GM18505 (cell line): ENCODE results near the gene TEKT2.

ENCODE experiments used
- ATAC-seq: cut with Tn5 transposase; IDR thresholded peaks from one replicate; pipeline ENCODE4 v1.9.1; 2021; ENCODE audit not compliant: unreplicated experiment
- POLR2A ChIP-seq: IDR thresholded peaks from 4 replicates; pipeline ENCODE4 v1.6.1; 2011; ENCODE audit warnings: borderline replicate concordance; ENCODE audit not compliant: insufficient read depth, insufficient read length; ENCODE audit errors: extremely low read depth

Gene TEKT2

DNA sequence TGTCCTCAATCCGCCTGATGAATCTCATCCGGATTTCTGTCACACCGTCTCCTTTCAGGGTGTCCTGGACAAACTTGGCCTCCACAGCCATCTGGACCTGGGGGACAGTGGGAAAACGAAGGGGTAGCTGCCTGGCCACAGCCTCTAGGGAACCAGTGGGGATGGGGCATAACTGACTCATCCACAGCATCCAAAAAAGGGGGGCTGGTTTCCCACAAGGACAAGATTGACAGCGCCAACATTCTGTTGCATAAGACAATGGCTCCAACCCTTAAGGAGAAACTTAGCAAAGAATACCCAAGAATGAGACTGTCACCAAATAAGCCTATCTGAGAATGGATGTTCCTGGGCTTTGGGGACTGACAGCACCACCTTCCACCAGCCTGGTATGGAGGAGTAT, 53.3 kb downstream of the TEKT2 start:
- TF ChIP-seq POLR2A: no peak
- no peak for ATAC-seq

DNA sequence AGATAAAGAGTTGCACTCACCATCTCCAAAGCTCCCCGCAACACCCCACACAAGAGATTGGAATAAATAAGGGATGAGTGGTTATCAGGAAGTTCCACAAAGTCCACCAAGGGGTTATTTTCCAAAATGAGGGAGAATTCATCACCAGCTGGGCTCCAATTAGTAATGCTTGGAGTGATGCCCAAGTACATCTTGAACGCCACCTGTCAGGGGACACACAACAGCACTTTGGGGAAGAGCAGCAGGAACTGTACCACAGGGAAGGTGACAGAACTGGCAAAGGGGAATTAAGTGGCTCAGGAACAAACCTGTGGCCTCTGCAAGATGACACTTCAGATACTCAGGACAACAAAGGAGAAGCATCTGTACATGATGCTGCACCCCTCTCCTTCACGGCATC, 53.9 kb downstream of the TEKT2 start:
- ATAC-seq: no peak

More for the DNA sequence above, 53.9 kb downstream of the TEKT2 start:
- no peak for TF ChIP-seq POLR2A
